Measurements from ENCODE around the gene FSTL4. TPM values are rescaled to one million over a fixed set of nuclear protein-coding genes. Genes with fewer than 3 reads are reported as not detected.

The FSTL4 gene
- polyA plus RNA-seq, 1 donor from 2014 or later: 0.57 TPM

DNA sequence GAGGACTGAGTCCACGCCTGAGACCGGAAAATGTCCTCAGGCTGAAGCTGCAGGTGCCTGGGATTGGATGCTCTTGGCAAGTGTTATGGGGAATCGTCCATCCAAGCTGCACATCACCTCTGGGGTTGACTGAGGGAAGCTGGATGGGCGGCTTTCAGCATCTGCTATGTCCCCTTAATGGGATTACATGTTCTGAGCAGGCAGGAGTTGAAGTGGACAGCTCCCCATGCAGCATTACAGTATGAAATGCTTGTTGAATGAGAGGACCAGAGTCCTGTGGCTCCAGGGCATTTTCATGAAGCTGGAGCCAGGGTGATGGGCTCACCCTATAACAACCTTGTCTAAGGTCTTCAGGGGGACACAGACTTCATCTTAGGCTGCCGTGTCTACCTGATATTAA, 289.6 kb downstream of the FSTL4 start:
- Histone ChIP-seq H3K9ac (ENCODE audit: low read length) (no peak overlapping the region), H3K36me3 (ENCODE audit: insufficient read depth, low read length) (no peaks in the 10 kb centered on the region), H3K4me3 (ENCODE audit: low read length) (no peak overlapping the region), H3K9me3 (ENCODE audit: low read length) (no peaks in the 10 kb centered on the region), H3F3A (ENCODE audit: insufficient read depth, low read length, poor library complexity, severe bottlenecking) (no peaks in the 10 kb centered on the region), H3K79me2 (replicated peaks; ENCODE audit: insufficient read depth, low read length) (no peaks in the 10 kb centered on the region), H3K4me2 (ENCODE audit: low read length) (no peak overlapping the region), H3K27ac (ENCODE audit: low read length) (no peak overlapping the region), H3K27me3 (ENCODE audit: insufficient read depth, low read depth, low read length) (no peaks in the 10 kb centered on the region), H3K9me2 (ENCODE audit: insufficient read depth, low read length) (no peaks in the 10 kb centered on the region), H2AFZ (ENCODE audit: low read depth, low read length) (no peak overlapping the region), H4K20me1 (ENCODE audit: insufficient read depth) (no peaks in the 10 kb centered on the region)
- no peak for TF ChIP-seq EP300 (conservative IDR thresholded peaks at IDR 0.05; ENCODE audit: poor library complexity, severe bottlenecking)
- TF ChIP-seq, protein P1, sequence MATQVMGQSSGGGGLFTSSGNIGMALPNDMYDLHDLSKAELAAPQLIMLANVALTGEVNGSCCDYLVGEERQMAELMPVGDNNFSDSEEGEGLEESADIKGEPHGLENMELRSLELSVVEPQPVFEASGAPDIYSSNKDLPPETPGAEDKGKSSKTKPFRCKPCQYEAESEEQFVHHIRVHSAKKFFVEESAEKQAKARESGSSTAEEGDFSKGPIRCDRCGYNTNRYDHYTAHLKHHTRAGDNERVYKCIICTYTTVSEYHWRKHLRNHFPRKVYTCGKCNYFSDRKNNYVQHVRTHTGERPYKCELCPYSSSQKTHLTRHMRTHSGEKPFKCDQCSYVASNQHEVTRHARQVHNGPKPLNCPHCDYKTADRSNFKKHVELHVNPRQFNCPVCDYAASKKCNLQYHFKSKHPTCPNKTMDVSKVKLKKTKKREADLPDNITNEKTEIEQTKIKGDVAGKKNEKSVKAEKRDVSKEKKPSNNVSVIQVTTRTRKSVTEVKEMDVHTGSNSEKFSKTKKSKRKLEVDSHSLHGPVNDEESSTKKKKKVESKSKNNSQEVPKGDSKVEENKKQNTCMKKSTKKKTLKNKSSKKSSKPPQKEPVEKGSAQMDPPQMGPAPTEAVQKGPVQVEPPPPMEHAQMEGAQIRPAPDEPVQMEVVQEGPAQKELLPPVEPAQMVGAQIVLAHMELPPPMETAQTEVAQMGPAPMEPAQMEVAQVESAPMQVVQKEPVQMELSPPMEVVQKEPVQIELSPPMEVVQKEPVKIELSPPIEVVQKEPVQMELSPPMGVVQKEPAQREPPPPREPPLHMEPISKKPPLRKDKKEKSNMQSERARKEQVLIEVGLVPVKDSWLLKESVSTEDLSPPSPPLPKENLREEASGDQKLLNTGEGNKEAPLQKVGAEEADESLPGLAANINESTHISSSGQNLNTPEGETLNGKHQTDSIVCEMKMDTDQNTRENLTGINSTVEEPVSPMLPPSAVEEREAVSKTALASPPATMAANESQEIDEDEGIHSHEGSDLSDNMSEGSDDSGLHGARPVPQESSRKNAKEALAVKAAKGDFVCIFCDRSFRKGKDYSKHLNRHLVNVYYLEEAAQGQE (IDR thresholded peaks at IDR 0.05; ENCODE audit: borderline replicate concordance): no peak

DNA sequence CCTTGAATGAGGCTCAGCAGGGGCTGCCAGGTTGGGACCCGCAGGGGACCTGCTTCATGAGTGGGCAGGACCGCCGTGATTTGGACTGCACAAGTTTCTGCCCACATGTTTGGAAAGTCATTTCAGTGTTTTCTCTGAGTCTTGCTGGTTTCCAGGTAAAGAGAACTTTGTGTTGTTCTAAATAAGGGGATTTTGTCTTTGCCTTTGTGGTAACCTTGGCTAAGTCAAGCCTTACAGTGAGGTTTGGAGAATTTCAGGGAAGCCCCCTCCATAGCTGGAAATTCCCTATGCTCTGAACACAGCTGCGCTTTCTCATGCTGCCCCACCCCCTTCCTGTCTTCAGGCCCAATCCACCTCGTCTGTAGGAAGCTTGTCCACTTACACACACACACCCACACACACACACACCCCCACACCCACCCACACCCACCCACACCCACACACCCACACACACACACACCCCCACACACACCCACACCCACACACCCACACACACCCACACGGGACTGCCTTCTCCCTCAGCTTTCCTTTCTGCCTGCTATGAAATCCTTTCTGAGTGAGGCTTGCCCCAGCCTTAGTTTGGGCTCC, 290.4 kb downstream of the FSTL4 start:
- Histone ChIP-seq H3K27me3 (ENCODE audit: insufficient read depth, low read depth, low read length) (no peaks in the 10 kb centered on the region), H3K9me3 (ENCODE audit: low read length) (no peaks in the 10 kb centered on the region), H3K4me3 (ENCODE audit: low read length) (no peak overlapping the region), H4K20me1 (ENCODE audit: insufficient read depth) (no peaks in the 10 kb centered on the region), H3K9ac (ENCODE audit: low read length) (no peak overlapping the region), H3K36me3 (ENCODE audit: insufficient read depth, low read length) (no peaks in the 10 kb centered on the region), H3K4me2 (ENCODE audit: low read length) (no peak overlapping the region), H3F3A (ENCODE audit: insufficient read depth, low read length, poor library complexity, severe bottlenecking) (no peaks in the 10 kb centered on the region), H2AFZ (ENCODE audit: low read depth, low read length) (no peak overlapping the region), H3K27ac (ENCODE audit: low read length) (no peak overlapping the region), H3K79me2 (replicated peaks; ENCODE audit: insufficient read depth, low read length) (no peaks in the 10 kb centered on the region), H3K9me2 (ENCODE audit: insufficient read depth, low read length) (no peaks in the 10 kb centered on the region)
- TF ChIP-seq EZH2 (IDR thresholded peaks at IDR 0.05; ENCODE audit: borderline replicate concordance, insufficient read depth, low read length, poor library complexity, severe bottlenecking) (no peak), SMC3 (conservative IDR thresholded peaks at IDR 0.05; ENCODE audit: poor library complexity) (no peak), MXI1 (conservative IDR thresholded peaks at IDR 0.05; ENCODE audit: poor library complexity, severe bottlenecking) (no peak), RAD21 (conservative IDR thresholded peaks at IDR 0.05) (no peak), EP300 (conservative IDR thresholded peaks at IDR 0.05; ENCODE audit: poor library complexity, severe bottlenecking) (no peak), POLR2AphosphoS5 (IDR thresholded peaks at IDR 0.05) (no peak), TAF1 (IDR thresholded peaks at IDR 0.05; ENCODE audit: low read depth) (no peak)
- TF ChIP-seq, protein P2, sequence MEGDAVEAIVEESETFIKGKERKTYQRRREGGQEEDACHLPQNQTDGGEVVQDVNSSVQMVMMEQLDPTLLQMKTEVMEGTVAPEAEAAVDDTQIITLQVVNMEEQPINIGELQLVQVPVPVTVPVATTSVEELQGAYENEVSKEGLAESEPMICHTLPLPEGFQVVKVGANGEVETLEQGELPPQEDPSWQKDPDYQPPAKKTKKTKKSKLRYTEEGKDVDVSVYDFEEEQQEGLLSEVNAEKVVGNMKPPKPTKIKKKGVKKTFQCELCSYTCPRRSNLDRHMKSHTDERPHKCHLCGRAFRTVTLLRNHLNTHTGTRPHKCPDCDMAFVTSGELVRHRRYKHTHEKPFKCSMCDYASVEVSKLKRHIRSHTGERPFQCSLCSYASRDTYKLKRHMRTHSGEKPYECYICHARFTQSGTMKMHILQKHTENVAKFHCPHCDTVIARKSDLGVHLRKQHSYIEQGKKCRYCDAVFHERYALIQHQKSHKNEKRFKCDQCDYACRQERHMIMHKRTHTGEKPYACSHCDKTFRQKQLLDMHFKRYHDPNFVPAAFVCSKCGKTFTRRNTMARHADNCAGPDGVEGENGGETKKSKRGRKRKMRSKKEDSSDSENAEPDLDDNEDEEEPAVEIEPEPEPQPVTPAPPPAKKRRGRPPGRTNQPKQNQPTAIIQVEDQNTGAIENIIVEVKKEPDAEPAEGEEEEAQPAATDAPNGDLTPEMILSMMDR (IDR thresholded peaks at IDR 0.05; ENCODE audit: poor library complexity, severe bottlenecking): no peak
- TF ChIP-seq, protein P1 (IDR thresholded peaks at IDR 0.05; ENCODE audit: borderline replicate concordance): no peak

Measured in neural cell (in vitro differentiated cells).